ENCODE measurements around the gene COL4A5.

COL4A5 gene

DNA sequence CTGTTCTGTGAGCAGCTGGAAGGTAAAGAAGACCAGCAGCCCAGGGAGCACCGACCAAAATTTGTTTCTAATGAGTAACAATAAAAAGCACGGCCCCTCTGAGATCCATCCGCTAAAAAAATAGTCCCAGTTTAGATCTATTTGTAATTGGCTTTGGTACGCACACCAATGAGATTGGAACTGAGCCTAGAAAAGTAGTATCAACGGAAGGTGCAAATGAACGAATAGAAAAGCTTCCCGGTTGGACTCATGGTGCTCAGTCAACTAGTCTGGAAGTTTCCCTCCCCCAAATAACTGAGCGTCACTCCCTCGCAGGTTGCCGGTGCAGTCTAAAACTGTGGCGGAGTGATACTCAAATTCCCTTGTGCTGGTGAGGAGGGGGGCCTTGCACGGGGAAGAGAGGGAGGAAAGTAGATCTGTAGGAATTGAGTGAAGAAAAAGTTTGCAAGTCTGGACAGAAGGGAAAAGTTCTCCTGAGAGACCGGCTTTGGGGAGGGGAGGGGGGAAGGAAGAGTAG is at the start of gene COL4A5 (continued):
- TF ChIP-seq, protein P1, sequence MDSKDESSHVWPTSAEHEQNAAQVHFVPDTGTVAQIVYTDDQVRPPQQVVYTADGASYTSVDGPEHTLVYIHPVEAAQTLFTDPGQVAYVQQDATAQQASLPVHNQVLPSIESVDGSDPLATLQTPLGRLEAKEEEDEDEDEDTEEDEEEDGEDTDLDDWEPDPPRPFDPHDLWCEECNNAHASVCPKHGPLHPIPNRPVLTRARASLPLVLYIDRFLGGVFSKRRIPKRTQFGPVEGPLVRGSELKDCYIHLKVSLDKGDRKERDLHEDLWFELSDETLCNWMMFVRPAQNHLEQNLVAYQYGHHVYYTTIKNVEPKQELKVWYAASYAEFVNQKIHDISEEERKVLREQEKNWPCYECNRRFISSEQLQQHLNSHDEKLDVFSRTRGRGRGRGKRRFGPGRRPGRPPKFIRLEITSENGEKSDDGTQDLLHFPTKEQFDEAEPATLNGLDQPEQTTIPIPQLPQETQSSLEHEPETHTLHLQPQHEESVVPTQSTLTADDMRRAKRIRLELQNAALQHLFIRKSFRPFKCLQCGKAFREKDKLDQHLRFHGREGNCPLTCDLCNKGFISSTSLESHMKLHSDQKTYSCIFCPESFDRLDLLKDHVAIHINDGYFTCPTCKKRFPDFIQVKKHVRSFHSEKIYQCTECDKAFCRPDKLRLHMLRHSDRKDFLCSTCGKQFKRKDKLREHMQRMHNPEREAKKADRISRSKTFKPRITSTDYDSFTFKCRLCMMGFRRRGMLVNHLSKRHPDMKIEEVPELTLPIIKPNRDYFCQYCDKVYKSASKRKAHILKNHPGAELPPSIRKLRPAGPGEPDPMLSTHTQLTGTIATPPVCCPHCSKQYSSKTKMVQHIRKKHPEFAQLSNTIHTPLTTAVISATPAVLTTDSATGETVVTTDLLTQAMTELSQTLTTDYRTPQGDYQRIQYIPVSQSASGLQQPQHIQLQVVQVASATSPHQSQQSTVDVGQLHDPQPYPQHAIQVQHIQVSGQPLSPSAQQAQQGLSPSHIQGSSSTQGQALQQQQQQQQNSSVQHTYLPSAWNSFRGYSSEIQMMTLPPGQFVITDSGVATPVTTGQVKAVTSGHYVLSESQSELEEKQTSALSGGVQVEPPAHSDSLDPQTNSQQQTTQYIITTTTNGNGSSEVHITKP (tag by site-specific recombination; IDR thresholded peaks at IDR 0.05) = peak; percentile 83
- TF ChIP-seq, protein P2, sequence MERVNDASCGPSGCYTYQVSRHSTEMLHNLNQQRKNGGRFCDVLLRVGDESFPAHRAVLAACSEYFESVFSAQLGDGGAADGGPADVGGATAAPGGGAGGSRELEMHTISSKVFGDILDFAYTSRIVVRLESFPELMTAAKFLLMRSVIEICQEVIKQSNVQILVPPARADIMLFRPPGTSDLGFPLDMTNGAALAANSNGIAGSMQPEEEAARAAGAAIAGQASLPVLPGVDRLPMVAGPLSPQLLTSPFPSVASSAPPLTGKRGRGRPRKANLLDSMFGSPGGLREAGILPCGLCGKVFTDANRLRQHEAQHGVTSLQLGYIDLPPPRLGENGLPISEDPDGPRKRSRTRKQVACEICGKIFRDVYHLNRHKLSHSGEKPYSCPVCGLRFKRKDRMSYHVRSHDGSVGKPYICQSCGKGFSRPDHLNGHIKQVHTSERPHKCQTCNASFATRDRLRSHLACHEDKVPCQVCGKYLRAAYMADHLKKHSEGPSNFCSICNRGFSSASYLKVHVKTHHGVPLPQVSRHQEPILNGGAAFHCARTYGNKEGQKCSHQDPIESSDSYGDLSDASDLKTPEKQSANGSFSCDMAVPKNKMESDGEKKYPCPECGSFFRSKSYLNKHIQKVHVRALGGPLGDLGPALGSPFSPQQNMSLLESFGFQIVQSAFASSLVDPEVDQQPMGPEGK (tag by site-specific recombination; IDR thresholded peaks at IDR 0.05) = peak; percentile 91
- TF ChIP-seq ZSCAN30 (tag by site-specific recombination; IDR thresholded peaks at IDR 0.05) (peak; percentile 62; the same call in 1 of the 2 replicates), ZSCAN16 (tag by site-specific recombination; IDR thresholded peaks at IDR 0.05) (peak; percentile 54; the same call in 1 of the 2 replicates), ZNF610 (tag by site-specific recombination; IDR thresholded peaks at IDR 0.05; ENCODE audit: borderline replicate concordance) (peak; percentile 52; the same call in 1 of the 2 replicates), ZFP37 (tag by site-specific recombination; IDR thresholded peaks at IDR 0.05) (peak; percentile 60; the same call in 1 of the 2 replicates), REPIN1 (tag by site-specific recombination; IDR thresholded peaks at IDR 0.05; ENCODE audit: low read depth) (no peak; the same call in 1 of the 2 replicates), SP3 (tag by site-specific recombination; IDR thresholded peaks at IDR 0.05) (peak; percentile 62), SP2 (tag by site-specific recombination; IDR thresholded peaks at IDR 0.05) (peak; percentile 58), MEIS1 (CRISPR knock-in tag; IDR thresholded peaks at IDR 0.05; ENCODE audit: borderline replicate concordance) (no peak), ZNF777 (tag by site-specific recombination; IDR thresholded peaks at IDR 0.05; ENCODE audit: borderline replicate concordance) (no peak), ZBTB48 (tag by site-specific recombination; IDR thresholded peaks at IDR 0.05) (peak; percentile 94), ZNF302 (tag by site-specific recombination; IDR thresholded peaks at IDR 0.05; ENCODE audit: low read depth) (no peak), ZNF133 (tag by site-specific recombination; IDR thresholded peaks at IDR 0.05) (no peak), ZNF391 (tag by site-specific recombination; IDR thresholded peaks at IDR 0.05; ENCODE audit: borderline replicate concordance, low read depth) (peak; percentile 71; the same call in 1 of the 2 replicates), ZNF514 (tag by site-specific recombination; IDR thresholded peaks at IDR 0.05) (no peak), KLF9 (tag by site-specific recombination; IDR thresholded peaks at IDR 0.05; ENCODE audit: low read depth) (peak; percentile 48; the same call in 1 of the 2 replicates), ZNF223 (tag by site-specific recombination; IDR thresholded peaks at IDR 0.05) (no peak), KLF16 (tag by site-specific recombination; IDR thresholded peaks at IDR 0.05) (peak; percentile 83), ZNF138 (tag by site-specific recombination; IDR thresholded peaks at IDR 0.05; ENCODE audit: borderline replicate concordance) (no peak), ZNF664 (tag by site-specific recombination; IDR thresholded peaks at IDR 0.05) (no peak)
- TF ChIP-seq, protein P3, sequence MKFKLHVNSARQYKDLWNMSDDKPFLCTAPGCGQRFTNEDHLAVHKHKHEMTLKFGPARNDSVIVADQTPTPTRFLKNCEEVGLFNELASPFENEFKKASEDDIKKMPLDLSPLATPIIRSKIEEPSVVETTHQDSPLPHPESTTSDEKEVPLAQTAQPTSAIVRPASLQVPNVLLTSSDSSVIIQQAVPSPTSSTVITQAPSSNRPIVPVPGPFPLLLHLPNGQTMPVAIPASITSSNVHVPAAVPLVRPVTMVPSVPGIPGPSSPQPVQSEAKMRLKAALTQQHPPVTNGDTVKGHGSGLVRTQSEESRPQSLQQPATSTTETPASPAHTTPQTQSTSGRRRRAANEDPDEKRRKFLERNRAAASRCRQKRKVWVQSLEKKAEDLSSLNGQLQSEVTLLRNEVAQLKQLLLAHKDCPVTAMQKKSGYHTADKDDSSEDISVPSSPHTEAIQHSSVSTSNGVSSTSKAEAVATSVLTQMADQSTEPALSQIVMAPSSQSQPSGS (tag by site-specific recombination; IDR thresholded peaks at IDR 0.05; ENCODE audit: low read depth) = 0 out of 2 replicates have a peak, but pooled peaks have one; percentile 35
- TF ChIP-seq, protein P4, sequence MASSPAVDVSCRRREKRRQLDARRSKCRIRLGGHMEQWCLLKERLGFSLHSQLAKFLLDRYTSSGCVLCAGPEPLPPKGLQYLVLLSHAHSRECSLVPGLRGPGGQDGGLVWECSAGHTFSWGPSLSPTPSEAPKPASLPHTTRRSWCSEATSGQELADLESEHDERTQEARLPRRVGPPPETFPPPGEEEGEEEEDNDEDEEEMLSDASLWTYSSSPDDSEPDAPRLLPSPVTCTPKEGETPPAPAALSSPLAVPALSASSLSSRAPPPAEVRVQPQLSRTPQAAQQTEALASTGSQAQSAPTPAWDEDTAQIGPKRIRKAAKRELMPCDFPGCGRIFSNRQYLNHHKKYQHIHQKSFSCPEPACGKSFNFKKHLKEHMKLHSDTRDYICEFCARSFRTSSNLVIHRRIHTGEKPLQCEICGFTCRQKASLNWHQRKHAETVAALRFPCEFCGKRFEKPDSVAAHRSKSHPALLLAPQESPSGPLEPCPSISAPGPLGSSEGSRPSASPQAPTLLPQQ (tag by site-specific recombination; IDR thresholded peaks at IDR 0.05) = peak; percentile 73
- TF ChIP-seq, protein P5, sequence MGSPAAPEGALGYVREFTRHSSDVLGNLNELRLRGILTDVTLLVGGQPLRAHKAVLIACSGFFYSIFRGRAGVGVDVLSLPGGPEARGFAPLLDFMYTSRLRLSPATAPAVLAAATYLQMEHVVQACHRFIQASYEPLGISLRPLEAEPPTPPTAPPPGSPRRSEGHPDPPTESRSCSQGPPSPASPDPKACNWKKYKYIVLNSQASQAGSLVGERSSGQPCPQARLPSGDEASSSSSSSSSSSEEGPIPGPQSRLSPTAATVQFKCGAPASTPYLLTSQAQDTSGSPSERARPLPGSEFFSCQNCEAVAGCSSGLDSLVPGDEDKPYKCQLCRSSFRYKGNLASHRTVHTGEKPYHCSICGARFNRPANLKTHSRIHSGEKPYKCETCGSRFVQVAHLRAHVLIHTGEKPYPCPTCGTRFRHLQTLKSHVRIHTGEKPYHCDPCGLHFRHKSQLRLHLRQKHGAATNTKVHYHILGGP (tag by site-specific recombination; IDR thresholded peaks at IDR 0.05) = no peak
- TF ChIP-seq, protein P6, sequence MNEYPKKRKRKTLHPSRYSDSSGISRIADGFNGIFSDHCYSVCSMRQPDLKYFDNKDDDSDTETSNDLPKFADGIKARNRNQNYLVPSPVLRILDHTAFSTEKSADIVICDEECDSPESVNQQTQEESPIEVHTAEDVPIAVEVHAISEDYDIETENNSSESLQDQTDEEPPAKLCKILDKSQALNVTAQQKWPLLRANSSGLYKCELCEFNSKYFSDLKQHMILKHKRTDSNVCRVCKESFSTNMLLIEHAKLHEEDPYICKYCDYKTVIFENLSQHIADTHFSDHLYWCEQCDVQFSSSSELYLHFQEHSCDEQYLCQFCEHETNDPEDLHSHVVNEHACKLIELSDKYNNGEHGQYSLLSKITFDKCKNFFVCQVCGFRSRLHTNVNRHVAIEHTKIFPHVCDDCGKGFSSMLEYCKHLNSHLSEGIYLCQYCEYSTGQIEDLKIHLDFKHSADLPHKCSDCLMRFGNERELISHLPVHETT (tag by site-specific recombination; IDR thresholded peaks at IDR 0.05) = peak; percentile 74
